Peyer's patch (tissue), 4 donors: ENCODE results near the gene C9orf72. TPM values are rescaled to one million over a fixed set of nuclear protein-coding genes. Genes with fewer than 3 reads are reported as not detected.

Experiments used
- DNase-seq, 3 donors: peaks; one replicate each; pipeline ENCODE4 v3.0.0-alpha.2; 2017 to 2019
- H3K27ac ChIP-seq, 4 donors: fragments of 200-600 bp; sonication (generic); one replicate each; pipeline ENCODE4 v1.5.1; 2016 to 2019
- H3K27me3 ChIP-seq, 2 donors: fragments of 200-600 bp; sonication (generic); one replicate each; pipeline ENCODE4 v1.5.1; 2019
- H3K36me3 ChIP-seq, 3 donors: fragments of 200-600 bp; sonication (generic); one replicate each; pipeline ENCODE4 v1.5.1; 2016 to 2019
- H3K4me1 ChIP-seq, 4 donors: fragments of 200-600 bp; sonication (generic); one replicate each; pipeline ENCODE4 v1.5.1; 2016 to 2019
- H3K4me3 ChIP-seq, 4 donors: fragments of 200-600 bp; sonication (generic); 1 replicate in 3 of 4; 2 replicates in 1 of 4; pipeline ENCODE4 v1.5.1; 2016 to 2019; ENCODE audit warnings: mild to moderate bottlenecking in 1 of 4
- H3K9me3 ChIP-seq, 4 donors: fragments of 200-600 bp; sonication (generic); one replicate each; pipeline ENCODE4 v1.5.1; 2016 to 2019; ENCODE audit warnings: mild to moderate bottlenecking in 1 of 4
- CTCF ChIP-seq, 6 experiments: fragments of 450-650 bp in 4 of 6; fragments of 200-600 bp in 2 of 6; sonication (generic) in 1 of 6; IDR thresholded peaks; one replicate each; pipeline ENCODE4 v1.5.1; 2017 to 2019; ENCODE audit warnings: antibody characterized with exemption in 6 of 6, mild to moderate bottlenecking in 3 of 6, moderate library complexity in 1 of 6
- POLR2A ChIP-seq, 2 donors: fragments of 450-650 bp; IDR thresholded peaks; one replicate each; pipeline ENCODE4 v1.5.1; 2017; ENCODE audit warnings: antibody characterized with exemption in 2 of 2, mild to moderate bottlenecking in 2 of 2, moderate library complexity in 2 of 2
- total RNA-seq, 4 donors: library from RNA; depleted of rRNA; stranded (reverse); fragments of >200 nt; gene quantifications; one replicate each; pipeline ENCODE4 v1.1.0, GENCODE V29; 2016

The C9orf72 gene
- total RNA-seq, 4 donors from 2014 or later = 13.1 to 30.5 (median 15.1) TPM

- TF ChIP-seq POLR2A (IDR thresholded peaks at IDR 0.05) = no peak
- no peak for TF ChIP-seq CTCF (IDR thresholded peaks at IDR 0.05)
- H3K27ac ChIP-seq = no peak overlapping the region
- no peak for DNase-seq
- H3K9me3 ChIP-seq = no peaks in the 10 kb centered on the region
- H3K36me3 ChIP-seq = no peaks in the 10 kb centered on the region
- H3K4me1 ChIP-seq = peaks cover 0 to 15% (median 0%) of the 10 kb centered on the region in 4 donors
- H3K27me3 ChIP-seq = no peaks in the 10 kb centered on the region
- no peak overlapping the region for H3K4me3 ChIP-seq
Observed at GRCh38 chr9:27537756-27538155, 35.5 kb downstream of the C9orf72 start.

GRCh38 chr9:27537027-27537435, 36.2 kb downstream of the C9orf72 start:
- Histone ChIP-seq H3K27ac (no peak overlapping the region), H3K4me1 (peaks cover 0 to 15% (median 0%) of the 10 kb centered on the region in 4 donors), H3K27me3 (no peaks in the 10 kb centered on the region), H3K9me3 (no peaks in the 10 kb centered on the region), H3K36me3 (no peaks in the 10 kb centered on the region), H3K4me3 (no peak overlapping the region)
- no peak for DNase-seq
- TF ChIP-seq CTCF (IDR thresholded peaks at IDR 0.05) (no peak), POLR2A (IDR thresholded peaks at IDR 0.05) (no peak)

- Histone ChIP-seq H3K27ac (no peak overlapping the region), H3K4me1 (peaks cover 0 to 15% (median 0%) of the 10 kb centered on the region in 4 donors)
- no peak for TF ChIP-seq CTCF (IDR thresholded peaks at IDR 0.05)
- TF ChIP-seq POLR2A (IDR thresholded peaks at IDR 0.05) = no peak
Observed at GRCh38 chr9:27536168-27536567, 37.1 kb downstream of the C9orf72 start.

GRCh38 chr9:27535701-27536118, 37.6 kb downstream of the C9orf72 start:
- no peaks in the 10 kb centered on the region for H3K9me3 ChIP-seq
- H3K36me3 ChIP-seq = no peaks in the 10 kb centered on the region
- no peak overlapping the region for H3K27ac ChIP-seq
- peak in 1 of 3 donors; percentile 48 for DNase-seq
- H3K27me3 ChIP-seq = no peaks in the 10 kb centered on the region
- TF ChIP-seq POLR2A (IDR thresholded peaks at IDR 0.05) (no peak), CTCF (IDR thresholded peaks at IDR 0.05) (peak in 2 of 6 experiments; percentile 10 to 20)
- peaks cover 0 to 10% (median 0%) of the 10 kb centered on the region in 4 donors for H3K4me1 ChIP-seq
- no peak overlapping the region for H3K4me3 ChIP-seq

More at GRCh38 chr9:27536168-27536567, 37.1 kb downstream of the C9orf72 start:
- Histone ChIP-seq H3K9me3 (no peaks in the 10 kb centered on the region), H3K27me3 (no peaks in the 10 kb centered on the region), H3K36me3 (no peaks in the 10 kb centered on the region), H3K4me3 (no peak overlapping the region)
- no peak for DNase-seq

- DNase-seq = no peak
- peak overlapping the region in 1 of 4 donors; percentile 8 for H3K27ac ChIP-seq
- peaks cover 0 to 15% (median 0%) of the 10 kb centered on the region in 4 donors for H3K4me1 ChIP-seq
- no peaks in the 10 kb centered on the region for H3K9me3 ChIP-seq
- no peak overlapping the region for H3K4me3 ChIP-seq
- no peaks in the 10 kb centered on the region for H3K36me3 ChIP-seq
- TF ChIP-seq CTCF (IDR thresholded peaks at IDR 0.05) (no peak), POLR2A (IDR thresholded peaks at IDR 0.05) (no peak)
- H3K27me3 ChIP-seq = no peaks in the 10 kb centered on the region
Observed at GRCh38 chr9:27534658-27535209, 38.5 kb downstream of the C9orf72 start.
